ENCODE measurements around the gene HTR5A.

HTR5A gene

DNA sequence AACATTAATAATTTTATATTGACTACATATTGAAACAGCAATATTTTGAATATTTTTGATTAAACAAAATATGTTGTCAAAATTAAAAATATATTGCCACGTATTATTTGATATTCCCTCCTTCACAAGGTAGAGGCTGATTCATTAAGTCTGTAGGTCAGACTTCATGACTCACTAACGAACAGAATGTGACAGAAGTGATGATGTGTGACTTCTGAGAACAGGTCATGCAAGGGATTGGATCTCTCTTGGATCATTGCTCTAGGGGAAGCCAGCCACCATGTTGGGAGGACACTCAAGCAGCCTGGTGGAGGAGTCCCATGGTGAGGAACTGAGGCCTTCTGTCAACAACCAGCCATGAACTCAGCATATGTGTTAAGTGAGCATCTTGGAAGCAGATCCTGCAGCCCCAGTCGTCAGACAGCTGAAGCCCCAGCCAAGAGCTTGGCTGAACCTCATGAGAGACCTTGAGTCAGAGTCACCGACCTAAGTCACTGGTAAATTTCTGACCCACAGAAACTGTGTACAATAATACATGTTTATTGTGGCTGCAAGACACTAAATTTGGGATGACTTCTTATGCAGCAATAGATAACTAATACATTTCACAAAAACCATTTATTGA lies 66.6 kb downstream of the HTR5A start:
- Mint-ChIP-seq H3K36me3 (ENCODE audit: low read depth) (no peaks in the 10 kb centered on the region), H3K9me3 (no peaks in the 10 kb centered on the region), H3K4me3 (no peak overlapping the region), H3K27me3 (ENCODE audit: low read depth) (peaks cover 16% of the 10 kb centered on the region), H3K4me1 (ENCODE audit: low read depth) (peaks cover under 1% of the 10 kb centered on the region), H3K27ac (no peak overlapping the region)
- no peak for DNase-seq (ENCODE audit: low spot score)

Data from T-helper 2 cell treated with Interferon-gamma antibody and Interleukin-4, amounts not matched to agents 5 μg/mL and 100 μg/mL, for 36 hours (primary cell).